Coronary artery (tissue), 2 donors: ENCODE measurements around the gene USP2.

ENCODE experiments used
- DNase-seq: peaks from one replicate; pipeline ENCODE4 v3.0.0-alpha.2; 2017; ENCODE audit warnings: low spot score
- H3K27ac ChIP-seq, 2 donors: fragments of 200-600 bp; sonication (generic); one replicate each; pipeline ENCODE4 v1.5.1; 2016 to 2019
- H3K4me3 ChIP-seq: fragments of 200-600 bp; sonication (generic); 2 replicates; pipeline ENCODE4 v1.5.1; 2016; ENCODE audit warnings: mild to moderate bottlenecking, moderate library complexity
- TF ChIP-seq, protein P1 (sequence below): fragments of 200-600 bp; sonication (generic); IDR thresholded peaks from one replicate; pipeline ENCODE4 v1.5.1; 2019; ENCODE audit warnings: antibody characterized with exemption

Gene USP2

DNA sequence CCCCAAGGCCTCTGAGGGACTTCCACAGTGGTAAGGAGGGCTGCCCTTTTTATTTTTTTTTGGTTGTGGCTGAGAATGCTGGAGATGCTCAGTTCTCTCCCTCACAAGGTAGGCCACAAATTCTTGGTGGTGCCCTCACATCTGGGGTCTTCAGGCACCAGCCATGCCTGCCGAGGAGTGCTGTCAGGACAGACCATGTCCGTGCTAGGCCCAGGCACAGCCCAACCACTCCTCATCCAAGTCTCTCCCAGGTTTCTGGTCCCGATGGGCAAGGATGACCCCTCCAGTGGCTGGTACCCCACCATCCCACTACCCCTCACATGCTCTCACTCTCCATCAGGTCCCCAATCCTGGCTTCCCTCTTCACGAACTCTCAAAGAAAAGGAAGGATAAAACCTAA is 37.3 kb upstream of the USP2 start:
- no peak for DNase-seq
- Histone ChIP-seq H3K27ac (no peak overlapping the region), H3K4me3 (no peak overlapping the region)
- TF ChIP-seq, protein P1, sequence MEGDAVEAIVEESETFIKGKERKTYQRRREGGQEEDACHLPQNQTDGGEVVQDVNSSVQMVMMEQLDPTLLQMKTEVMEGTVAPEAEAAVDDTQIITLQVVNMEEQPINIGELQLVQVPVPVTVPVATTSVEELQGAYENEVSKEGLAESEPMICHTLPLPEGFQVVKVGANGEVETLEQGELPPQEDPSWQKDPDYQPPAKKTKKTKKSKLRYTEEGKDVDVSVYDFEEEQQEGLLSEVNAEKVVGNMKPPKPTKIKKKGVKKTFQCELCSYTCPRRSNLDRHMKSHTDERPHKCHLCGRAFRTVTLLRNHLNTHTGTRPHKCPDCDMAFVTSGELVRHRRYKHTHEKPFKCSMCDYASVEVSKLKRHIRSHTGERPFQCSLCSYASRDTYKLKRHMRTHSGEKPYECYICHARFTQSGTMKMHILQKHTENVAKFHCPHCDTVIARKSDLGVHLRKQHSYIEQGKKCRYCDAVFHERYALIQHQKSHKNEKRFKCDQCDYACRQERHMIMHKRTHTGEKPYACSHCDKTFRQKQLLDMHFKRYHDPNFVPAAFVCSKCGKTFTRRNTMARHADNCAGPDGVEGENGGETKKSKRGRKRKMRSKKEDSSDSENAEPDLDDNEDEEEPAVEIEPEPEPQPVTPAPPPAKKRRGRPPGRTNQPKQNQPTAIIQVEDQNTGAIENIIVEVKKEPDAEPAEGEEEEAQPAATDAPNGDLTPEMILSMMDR, result no peak

DNA sequence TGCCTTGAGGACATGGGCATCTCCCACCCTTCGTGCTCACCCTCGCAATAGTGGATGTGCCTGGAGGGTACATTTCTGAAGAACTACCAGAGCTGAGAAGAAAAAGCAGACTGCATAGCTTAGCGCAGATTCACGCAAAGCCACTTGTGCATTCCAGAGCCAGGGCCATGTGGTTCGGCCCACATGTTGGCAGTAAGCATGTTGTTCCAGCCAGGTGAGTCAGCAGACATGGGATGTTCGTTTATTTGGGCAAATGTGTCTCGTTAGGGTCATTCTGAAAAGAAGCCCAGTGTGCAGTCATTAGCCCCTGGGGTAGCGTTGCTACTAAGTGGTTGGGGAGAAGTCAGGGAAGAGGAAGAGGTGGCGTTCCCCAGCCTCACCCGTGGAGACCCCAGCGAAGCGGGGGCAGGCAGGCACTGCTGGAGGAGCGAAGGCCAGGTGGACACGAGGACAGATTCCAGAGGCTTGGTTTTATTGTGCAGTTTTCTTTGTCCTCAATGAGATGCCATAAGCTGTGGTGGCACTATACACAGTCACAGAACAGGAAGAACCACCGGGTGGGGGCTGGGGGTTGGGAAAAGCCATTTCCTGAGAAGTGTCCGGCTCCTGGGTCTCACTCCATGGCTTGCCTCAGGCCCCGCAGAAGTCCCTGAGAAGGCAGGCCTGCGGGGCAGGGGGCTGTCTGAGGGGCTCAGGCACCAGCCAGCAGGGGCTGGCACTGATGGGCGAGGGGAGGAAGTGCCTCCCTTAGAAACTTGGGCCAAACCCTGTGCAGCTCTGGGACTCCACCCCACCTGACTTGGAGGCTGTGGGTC is 36.4 kb upstream of the USP2 start:
- TF ChIP-seq, protein P1, result no peak
- DNase-seq, result no peak
- H3K27ac ChIP-seq, result peak overlapping the region; percentile 42 to 59
- H3K4me3 ChIP-seq, result no peak overlapping the region

DNA sequence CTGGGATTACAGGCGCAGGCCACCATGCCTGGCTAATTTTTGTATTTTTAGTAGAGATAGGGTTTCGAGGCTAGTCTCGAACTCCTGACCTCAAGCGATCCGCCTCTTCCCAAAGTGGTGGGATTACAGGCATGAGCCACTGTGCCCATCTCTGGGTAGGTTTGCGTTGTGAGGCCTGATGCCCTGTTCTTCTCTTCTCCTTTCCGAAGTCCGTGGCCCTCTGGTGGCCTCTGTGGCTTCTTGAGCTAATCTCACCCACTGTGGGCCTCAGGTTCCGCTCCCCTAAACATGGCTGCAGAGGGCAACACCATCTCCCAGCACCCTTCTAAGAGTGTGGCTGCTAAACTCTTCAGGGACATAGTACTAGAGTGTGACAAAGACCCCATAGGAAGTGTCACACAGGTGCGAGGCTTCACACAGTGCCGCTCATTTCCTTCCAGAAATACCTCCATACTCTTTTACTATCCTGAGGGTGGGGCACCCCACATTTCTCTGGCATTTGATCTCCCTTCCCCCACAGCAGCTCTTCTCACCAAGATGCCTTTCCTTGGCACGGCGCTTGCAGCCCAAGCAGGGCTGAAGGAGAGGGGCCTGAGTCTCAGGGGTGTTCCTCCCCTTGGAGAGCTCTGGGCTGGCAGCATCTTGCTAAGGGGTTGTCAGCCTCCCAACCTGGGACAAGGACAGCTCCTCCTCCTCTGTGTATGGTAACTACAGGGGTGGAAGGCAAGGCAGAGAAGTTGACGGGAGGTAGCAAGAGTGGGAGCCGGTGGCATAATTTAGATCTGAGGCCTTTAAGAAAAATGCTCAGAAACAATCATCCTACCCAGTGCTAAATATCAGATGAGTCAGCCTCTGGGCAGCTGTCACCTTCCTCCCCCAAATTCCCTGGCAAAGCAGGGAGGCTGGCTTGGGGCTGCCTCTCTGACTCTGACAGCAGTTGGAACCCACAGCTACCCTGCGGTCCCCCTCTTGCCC is 35.4 kb upstream of the USP2 start:
- no peak for DNase-seq
- Histone ChIP-seq H3K4me3 (no peak overlapping the region), H3K27ac (peak overlapping the region; percentile 42 to 59)
- TF ChIP-seq, protein P1, result no peak

DNA sequence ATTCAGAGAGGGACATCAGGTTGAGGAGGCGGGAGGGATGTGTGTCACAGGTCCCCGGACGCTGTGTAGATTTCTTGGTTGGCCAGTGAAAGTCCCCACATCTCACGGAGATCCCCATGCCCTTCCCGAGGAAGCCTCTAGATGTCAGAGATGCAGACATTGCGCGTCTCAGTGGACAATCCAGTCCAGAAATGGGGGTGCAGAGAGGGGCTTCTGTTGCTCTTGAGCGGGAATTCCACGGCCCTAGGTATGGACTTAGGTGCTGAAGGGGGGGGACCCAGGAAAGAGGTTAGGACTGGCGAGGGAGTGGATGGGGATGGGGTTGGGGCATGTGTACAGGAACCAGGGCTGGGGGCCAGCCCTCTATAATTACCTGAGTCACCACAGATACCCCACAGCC is 34.5 kb upstream of the USP2 start:
- TF ChIP-seq, protein P1, result no peak
- DNase-seq, result no peak

DNA sequence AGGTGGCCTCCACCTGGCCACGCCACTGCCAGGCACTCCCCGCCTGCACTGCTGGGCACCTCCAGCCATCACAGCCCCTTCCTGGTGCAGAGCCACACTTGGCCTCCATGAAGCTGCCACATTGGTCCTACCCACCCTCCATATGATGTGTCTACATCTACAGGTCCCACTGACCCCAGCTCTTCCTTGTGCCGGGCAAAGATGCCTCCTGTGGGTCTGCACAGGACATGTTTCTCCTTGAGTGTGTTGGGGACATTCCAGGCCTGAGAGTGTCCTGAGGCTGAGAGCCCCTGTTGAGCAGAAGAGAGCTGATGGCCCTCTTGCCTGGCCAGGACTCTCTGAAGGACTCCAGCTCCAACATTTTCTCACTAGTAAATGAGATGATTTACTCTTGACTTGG is 34.0 kb upstream of the USP2 start:
- Histone ChIP-seq H3K27ac (no peak overlapping the region), H3K4me3 (no peak overlapping the region)
- no peak for DNase-seq
- TF ChIP-seq, protein P1, result no peak

More for the DNA sequence above, 34.5 kb upstream of the USP2 start:
- H3K27ac ChIP-seq, result no peak overlapping the region
- H3K4me3 ChIP-seq, result no peak overlapping the region

DNA sequence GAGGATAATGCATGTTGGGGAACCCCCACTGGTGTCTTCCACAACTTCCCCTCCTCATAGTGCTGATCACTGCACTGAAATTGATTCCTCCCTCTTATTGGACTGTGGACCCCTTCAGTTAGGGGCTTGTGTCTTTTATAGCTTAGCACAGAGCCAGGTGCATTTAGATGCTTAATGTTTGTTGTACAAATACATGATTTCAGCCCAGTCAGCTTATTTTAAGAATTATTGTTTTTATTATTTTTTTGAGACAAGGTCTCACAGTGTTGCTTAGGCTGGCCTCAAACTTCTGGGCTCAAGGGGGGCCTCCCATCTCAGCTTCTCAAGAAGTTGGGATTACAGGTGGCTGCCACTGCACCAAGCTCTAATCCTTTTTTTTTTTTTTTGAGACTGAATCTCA is 33.2 kb upstream of the USP2 start:
- H3K27ac ChIP-seq, result no peak overlapping the region
- TF ChIP-seq, protein P1, result no peak
- DNase-seq, result no peak
- no peak overlapping the region for H3K4me3 ChIP-seq
